Esophagus muscularis mucosa (tissue), 4 donors: ENCODE results near the gene IGLL1.

ENCODE experiments used
- EP300 ChIP-seq: sonication (generic); formaldehyde crosslinking; IDR thresholded peaks from one replicate; pipeline ENCODE4 v1.6.1; 2017; ENCODE audit warnings: antibody characterized with exemption
- POLR2AphosphoS5 ChIP-seq, 2 donors: sonication (generic); formaldehyde crosslinking; IDR thresholded peaks; one replicate each; pipeline ENCODE4 v1.6.1; 2017; ENCODE audit warnings: antibody characterized with exemption in 2 of 2
- TF ChIP-seq, protein P1 (sequence below), 3 experiments: fragments of 200-600 bp in 2 of 3; fragments of 450-650 bp in 1 of 3; sonication (generic) in 2 of 3; IDR thresholded peaks; one replicate each; pipeline ENCODE4 v1.5.1; 2017 to 2019; ENCODE audit warnings: antibody characterized with exemption in 3 of 3, mild to moderate bottlenecking in 2 of 3, moderate library complexity in 1 of 3

DNA sequence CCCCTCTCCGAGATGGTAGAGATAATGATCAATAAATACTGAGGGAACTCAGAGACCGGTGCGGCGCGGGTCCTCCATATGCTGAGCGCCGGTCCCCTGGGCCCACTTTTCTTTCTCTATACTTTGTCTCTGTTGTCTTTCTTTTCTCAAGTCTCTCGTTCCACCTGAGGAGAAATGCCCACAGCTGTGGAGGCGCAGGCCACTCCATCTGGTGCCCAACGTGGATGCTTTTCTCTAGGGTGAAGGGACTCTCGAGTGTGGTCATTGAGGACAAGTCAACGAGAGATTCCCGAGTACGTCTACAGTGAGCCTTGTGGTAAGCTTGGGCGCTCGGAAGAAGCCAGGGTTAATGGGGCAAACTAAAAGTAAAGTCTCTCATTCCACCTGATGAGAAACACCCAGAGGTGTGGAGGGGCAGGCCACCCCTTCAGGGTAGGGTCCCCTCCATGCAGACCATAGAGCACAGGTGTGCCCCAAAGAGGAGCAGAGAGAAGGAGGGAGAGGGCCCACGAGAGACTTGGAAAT lies 43.2 kb downstream of the IGLL1 start:
- TF ChIP-seq, protein P1, sequence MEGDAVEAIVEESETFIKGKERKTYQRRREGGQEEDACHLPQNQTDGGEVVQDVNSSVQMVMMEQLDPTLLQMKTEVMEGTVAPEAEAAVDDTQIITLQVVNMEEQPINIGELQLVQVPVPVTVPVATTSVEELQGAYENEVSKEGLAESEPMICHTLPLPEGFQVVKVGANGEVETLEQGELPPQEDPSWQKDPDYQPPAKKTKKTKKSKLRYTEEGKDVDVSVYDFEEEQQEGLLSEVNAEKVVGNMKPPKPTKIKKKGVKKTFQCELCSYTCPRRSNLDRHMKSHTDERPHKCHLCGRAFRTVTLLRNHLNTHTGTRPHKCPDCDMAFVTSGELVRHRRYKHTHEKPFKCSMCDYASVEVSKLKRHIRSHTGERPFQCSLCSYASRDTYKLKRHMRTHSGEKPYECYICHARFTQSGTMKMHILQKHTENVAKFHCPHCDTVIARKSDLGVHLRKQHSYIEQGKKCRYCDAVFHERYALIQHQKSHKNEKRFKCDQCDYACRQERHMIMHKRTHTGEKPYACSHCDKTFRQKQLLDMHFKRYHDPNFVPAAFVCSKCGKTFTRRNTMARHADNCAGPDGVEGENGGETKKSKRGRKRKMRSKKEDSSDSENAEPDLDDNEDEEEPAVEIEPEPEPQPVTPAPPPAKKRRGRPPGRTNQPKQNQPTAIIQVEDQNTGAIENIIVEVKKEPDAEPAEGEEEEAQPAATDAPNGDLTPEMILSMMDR (IDR thresholded peaks at IDR 0.05), result no peak
- TF ChIP-seq POLR2AphosphoS5 (IDR thresholded peaks at IDR 0.05), result no peak
- no peak for TF ChIP-seq EP300
